Body of pancreas (tissue), 4 donors: ENCODE data around the gene CPT1A.

Experiments
- CTCF ChIP-seq, 7 experiments: fragments of 450-650 bp in 4 of 7; fragments of 200-600 bp in 3 of 7; sonication (generic) in 3 of 7; IDR thresholded peaks; one replicate each; pipeline ENCODE4 v1.5.1; 2016 to 2019; ENCODE audit warnings: antibody characterized with exemption in 7 of 7
- POLR2A ChIP-seq, 3 donors: fragments of 450-650 bp; IDR thresholded peaks; one replicate each; pipeline ENCODE4 v1.6.1; 2016; ENCODE audit warnings: antibody characterized with exemption in 3 of 3, mild to moderate bottlenecking in 2 of 3

- TF ChIP-seq POLR2A (IDR thresholded peaks at IDR 0.05) (no peak), CTCF (IDR thresholded peaks at IDR 0.05) (no peak)
Measured at GRCh38 chr11:68878022-68878421, 36.3 kb upstream of the CPT1A start.
